Calu3 (cell line): Measurements from ENCODE around the gene ANKRD13D. TPM values are rescaled to one million over a fixed set of nuclear protein-coding genes. Genes with fewer than 3 reads are reported as not detected.
A peak's percentile ranks its signal among the peaks of the same experiment; 100 is the strongest.

Source experiments
- BruUV-seq: library from RNA; stranded (reverse); fragments of 400-500 nt; replicated peaks from 2 replicates; lab custom pipeline; 2021; lab: Mats Ljungman, UMichigan
- CTCF ChIA-PET: fragments of 300-600 bp; sonication (Branson Sonifier 250); formaldehyde crosslinking; loops from one replicate; lab custom pipeline; 2022; ENCODE audit warnings: antibody characterized with exemption; lab: Charles Lee
- DNase-seq: peaks from one replicate; pipeline ENCODE4 v3.0.0; 2022
- H3K27ac Mint-ChIP-seq: one replicate; pipeline ENCODE4 v1.8.0; 2022; ENCODE audit warnings: mixed read lengths; ENCODE audit not compliant: unreplicated experiment
- H3K27me3 Mint-ChIP-seq: one replicate; pipeline ENCODE4 v1.8.0; 2022; ENCODE audit warnings: mixed read lengths; ENCODE audit not compliant: unreplicated experiment
- H3K36me3 Mint-ChIP-seq: one replicate; pipeline ENCODE4 v1.8.0; 2022; ENCODE audit warnings: mild to moderate bottlenecking, moderate library complexity, mixed read lengths; ENCODE audit not compliant: insufficient read depth, unreplicated experiment
- H3K4me1 Mint-ChIP-seq: one replicate; pipeline ENCODE4 v1.8.0; 2022; ENCODE audit warnings: mild to moderate bottlenecking, low read depth, mixed read lengths; ENCODE audit not compliant: unreplicated experiment
- H3K4me3 Mint-ChIP-seq: one replicate; pipeline ENCODE4 v1.8.0; 2022; ENCODE audit warnings: mild to moderate bottlenecking, low read depth, moderate library complexity, mixed read lengths; ENCODE audit not compliant: unreplicated experiment
- H3K9me3 Mint-ChIP-seq: one replicate; pipeline ENCODE4 v1.8.0; 2022; ENCODE audit warnings: low read depth, mixed read lengths; ENCODE audit not compliant: unreplicated experiment
- intact Hi-C: fragments of 100-400 bp; cut with micrococcal nuclease; formaldehyde crosslinking; loops from one replicate; pipeline ENCODE4 v1.10.0; 2022; ENCODE audit not compliant: unreplicated experiment
- total RNA-seq: library from RNA; stranded (reverse); gene quantifications from 2 replicates; pipeline ENCODE4 v1.2.3, GENCODE V29; 2022
- TF ChIP-seq, protein P1 (sequence below): fragments of 200-600 bp; IDR thresholded peaks from one replicate; pipeline ENCODE4 v1.8.0; 2022; ENCODE audit warnings: antibody characterized with exemption; ENCODE audit not compliant: unreplicated experiment

The ANKRD13D gene
- total RNA-seq, 1 experiment from 2014 or later = 50.8 TPM

DNA sequence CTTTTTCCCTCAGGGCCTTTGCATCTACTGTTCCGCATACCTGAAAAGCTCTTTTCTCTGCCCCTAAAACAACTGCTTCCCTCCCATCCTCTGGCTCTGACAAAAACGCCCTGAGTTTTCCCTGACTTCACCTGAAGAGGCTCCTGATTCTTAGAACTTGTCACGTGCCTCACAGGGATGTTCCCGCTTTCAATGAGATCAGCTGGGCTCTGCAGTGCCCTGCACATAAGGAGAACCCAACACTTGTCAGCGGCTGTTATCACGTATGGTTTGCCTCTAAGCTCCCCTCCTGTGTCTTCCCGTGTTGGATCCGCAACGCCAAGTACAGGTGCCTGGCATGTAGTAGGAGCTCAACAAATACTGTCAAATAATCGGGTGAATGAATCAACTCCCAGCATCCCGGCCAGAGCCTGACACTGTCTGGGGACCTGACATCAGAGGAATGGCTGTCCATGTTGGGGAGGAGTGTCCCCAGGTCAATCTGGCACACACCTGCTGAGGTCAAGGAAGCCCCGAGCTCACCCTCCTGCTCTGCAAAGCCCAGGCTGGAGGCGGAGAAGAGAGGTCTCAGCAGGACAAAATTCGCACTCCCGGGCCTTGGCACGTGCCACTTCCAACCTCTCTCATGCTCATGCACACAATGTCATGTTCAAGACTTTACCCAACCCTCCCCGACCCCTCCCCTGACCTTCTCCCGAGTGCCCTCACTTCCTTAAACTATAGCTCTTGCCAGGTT is 27.0 kb upstream of the ANKRD13D start:
- no TSS peak for BruUV-seq
- CTCF ChIA-PET = interaction anchor here (0.6 to 3.0 kb wide), 6 partner anchors 10 to 1771 kb away, joined by 3 to 17 read pairs (median 4); no protein-coding TSS in a partner anchor
- Mint-ChIP-seq H3K36me3 (peaks cover 36% of the 10 kb centered on the region), H3K4me3 (peak overlapping the region; percentile 60), H3K4me1 (peaks cover 24% of the 10 kb centered on the region), H3K27ac (peak overlapping the region; percentile 64), H3K27me3 (no peaks in the 10 kb centered on the region), H3K9me3 (no peaks in the 10 kb centered on the region)
- intact Hi-C loops = loop anchor here (1.0 to 10.0 kb wide), 2 partner anchors 55 to 123 kb away; no protein-coding TSS in a partner anchor
- DNase-seq = no peak
- TF ChIP-seq, protein P1, sequence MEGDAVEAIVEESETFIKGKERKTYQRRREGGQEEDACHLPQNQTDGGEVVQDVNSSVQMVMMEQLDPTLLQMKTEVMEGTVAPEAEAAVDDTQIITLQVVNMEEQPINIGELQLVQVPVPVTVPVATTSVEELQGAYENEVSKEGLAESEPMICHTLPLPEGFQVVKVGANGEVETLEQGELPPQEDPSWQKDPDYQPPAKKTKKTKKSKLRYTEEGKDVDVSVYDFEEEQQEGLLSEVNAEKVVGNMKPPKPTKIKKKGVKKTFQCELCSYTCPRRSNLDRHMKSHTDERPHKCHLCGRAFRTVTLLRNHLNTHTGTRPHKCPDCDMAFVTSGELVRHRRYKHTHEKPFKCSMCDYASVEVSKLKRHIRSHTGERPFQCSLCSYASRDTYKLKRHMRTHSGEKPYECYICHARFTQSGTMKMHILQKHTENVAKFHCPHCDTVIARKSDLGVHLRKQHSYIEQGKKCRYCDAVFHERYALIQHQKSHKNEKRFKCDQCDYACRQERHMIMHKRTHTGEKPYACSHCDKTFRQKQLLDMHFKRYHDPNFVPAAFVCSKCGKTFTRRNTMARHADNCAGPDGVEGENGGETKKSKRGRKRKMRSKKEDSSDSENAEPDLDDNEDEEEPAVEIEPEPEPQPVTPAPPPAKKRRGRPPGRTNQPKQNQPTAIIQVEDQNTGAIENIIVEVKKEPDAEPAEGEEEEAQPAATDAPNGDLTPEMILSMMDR = no peak

GRCh38 chr11:67262731-67263675 is 26.1 kb upstream of the ANKRD13D start:
- no TSS peak for BruUV-seq
- H3K9me3 Mint-ChIP-seq = no peaks in the 10 kb centered on the region
- peaks cover 42% of the 10 kb centered on the region for H3K36me3 Mint-ChIP-seq
- DNase-seq = peak; percentile 89
- intact Hi-C loops = loop anchor here (1.0 to 10.0 kb wide), 2 partner anchors 54 to 122 kb away; no protein-coding TSS in a partner anchor
- H3K4me1 Mint-ChIP-seq = peaks cover 33% of the 10 kb centered on the region
- peak overlapping the region; percentile 2 for H3K4me3 Mint-ChIP-seq
- CTCF ChIA-PET = interaction anchor here (0.6 to 3.0 kb wide), 3 partner anchors 54 to 1771 kb away, joined by 4 to 17 read pairs (median 5); no protein-coding TSS in a partner anchor
- H3K27ac Mint-ChIP-seq = peak overlapping the region; percentile 64
- H3K27me3 Mint-ChIP-seq = no peaks in the 10 kb centered on the region
- TF ChIP-seq, protein P1 = peak; percentile 80

DNA sequence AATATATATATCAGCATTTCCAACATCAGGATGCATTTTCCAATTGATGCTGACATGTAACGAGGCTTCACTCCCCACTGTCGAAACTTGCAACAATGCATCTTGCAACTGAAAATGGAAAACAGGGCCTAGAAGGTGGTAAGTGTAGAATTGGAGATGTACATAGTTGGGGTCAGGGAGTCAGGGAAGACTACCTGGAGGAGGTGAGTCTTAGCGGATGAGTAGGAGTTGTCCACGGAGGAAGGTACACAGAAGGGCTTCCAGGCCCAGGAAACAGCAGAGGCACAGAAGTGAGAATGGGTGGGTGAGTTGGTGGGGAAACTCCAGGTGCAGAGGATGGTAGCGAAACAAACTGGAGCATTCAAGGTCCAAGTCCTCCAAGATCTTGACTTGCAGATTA is 24.8 kb upstream of the ANKRD13D start:
- intact Hi-C loops = loop anchor here (10.0 kb wide), 1 partner anchor 121 kb away; no protein-coding TSS in a partner anchor
- Mint-ChIP-seq H3K27ac (peak overlapping the region; percentile 50), H3K27me3 (no peaks in the 10 kb centered on the region), H3K4me3 (peak overlapping the region; percentile 39), H3K36me3 (peaks cover 45% of the 10 kb centered on the region), H3K9me3 (no peaks in the 10 kb centered on the region), H3K4me1 (peaks cover 37% of the 10 kb centered on the region)
- no peak for DNase-seq
- CTCF ChIA-PET = interaction anchor here (3.0 kb wide), 1 partner anchor 53 kb away, joined by 17 read pairs; no protein-coding TSS in a partner anchor
- no TSS peak for BruUV-seq
- TF ChIP-seq, protein P1 = no peak
